ENCODE results near the gene SLC2A6.

The SLC2A6 gene

DNA sequence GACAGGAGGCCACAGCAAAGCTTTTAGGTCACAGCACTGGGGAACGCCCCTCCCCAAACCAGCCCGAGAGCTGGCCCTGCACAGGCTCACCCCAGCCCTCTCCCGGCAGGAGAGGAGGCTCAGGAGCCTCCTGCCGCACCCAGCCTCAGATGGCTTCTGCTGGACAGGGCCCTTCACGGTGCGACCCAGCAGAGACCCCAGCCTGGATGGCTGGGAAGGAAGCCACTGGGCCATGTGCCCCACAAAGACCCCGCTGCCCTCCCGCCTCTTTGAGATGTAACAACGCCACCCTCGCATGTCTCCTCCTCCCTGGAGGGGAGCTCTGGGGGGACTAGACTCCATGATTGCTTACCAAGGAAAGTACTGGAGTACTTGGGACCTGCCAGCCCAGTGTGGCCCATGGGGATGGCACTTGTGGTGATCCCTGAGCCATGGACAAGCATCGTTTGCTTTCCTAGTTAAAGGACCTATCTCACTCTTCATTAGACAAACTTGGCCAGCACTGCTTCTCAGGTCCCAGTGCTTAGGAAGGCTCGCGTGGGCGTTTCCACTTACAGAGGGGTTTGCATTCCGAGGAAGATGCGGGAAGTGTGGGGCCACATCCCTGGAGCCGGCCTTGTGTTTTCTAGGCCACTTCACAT lies 36.8 kb upstream of the SLC2A6 start:
- DNase-seq (ENCODE audit: low read depth) = no peak

DNA sequence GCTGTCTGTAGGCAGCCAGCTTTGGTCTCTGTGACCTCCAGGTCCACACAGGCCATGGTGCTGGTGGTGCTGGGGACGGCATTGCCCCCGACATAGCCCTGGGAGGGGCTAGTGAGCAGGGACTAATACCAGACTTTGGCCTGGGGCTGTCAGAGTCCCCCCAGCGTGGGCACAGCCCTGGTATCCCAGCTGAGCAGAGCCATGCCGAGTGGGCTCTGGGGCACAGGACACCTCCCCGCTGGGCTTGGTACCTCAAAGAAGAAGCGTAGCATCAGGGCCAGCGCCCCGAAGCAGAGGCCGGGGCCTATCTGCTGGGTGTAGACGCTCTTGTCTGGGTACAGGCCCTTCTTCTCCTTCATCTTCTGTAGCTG lies 36.3 kb upstream of the SLC2A6 start:
- no peak for DNase-seq (ENCODE audit: low read depth)

- DNase-seq (ENCODE audit: low read depth) = no peak
These were observed 35.8 kb upstream of the SLC2A6 start for GRCh38 chr9:133514460-133515239.

DNA sequence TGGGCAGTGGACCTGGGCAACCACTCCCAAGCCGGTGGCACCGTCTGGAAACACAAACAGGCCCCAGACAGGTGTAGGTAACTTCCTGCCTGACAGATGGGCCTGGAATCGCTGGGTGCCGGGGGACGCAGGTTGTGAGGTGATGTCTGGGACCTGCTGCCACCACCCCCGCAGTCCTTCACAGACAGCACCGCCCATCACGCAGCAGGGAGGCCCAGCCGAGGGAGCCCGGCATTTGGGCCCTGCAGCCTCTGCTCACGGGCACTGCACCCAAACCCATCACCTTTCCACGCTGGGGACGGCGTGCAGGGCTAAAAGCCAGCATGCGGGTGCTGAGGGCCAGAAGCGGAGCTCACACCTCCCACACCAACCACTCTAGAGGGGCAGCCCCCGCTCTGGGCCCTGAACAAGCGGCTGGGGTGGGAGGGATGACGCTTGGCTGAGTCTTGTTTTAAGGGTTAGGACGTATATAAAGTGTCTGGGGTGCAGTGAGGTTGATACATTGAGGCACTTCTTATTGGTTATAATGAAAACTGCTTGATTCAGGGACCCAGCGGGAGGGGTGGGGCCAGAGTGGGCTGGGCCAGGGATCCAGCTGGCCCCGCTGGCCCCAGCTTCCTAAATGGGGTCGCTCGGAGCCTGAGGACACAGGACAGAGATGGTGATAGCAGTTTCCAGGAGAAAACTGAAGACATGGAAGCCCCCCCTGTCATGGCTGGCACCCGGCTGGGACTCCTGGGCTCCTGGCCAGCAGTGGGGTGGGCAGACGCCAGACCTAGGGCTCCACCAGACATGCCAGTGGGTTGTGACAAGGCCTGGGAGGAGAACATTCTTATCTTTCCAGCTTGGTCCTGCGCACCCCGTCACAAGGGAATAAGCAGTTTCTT lies 34.6 kb upstream of the SLC2A6 start:
- no peak for DNase-seq (ENCODE audit: low read depth)

DNA sequence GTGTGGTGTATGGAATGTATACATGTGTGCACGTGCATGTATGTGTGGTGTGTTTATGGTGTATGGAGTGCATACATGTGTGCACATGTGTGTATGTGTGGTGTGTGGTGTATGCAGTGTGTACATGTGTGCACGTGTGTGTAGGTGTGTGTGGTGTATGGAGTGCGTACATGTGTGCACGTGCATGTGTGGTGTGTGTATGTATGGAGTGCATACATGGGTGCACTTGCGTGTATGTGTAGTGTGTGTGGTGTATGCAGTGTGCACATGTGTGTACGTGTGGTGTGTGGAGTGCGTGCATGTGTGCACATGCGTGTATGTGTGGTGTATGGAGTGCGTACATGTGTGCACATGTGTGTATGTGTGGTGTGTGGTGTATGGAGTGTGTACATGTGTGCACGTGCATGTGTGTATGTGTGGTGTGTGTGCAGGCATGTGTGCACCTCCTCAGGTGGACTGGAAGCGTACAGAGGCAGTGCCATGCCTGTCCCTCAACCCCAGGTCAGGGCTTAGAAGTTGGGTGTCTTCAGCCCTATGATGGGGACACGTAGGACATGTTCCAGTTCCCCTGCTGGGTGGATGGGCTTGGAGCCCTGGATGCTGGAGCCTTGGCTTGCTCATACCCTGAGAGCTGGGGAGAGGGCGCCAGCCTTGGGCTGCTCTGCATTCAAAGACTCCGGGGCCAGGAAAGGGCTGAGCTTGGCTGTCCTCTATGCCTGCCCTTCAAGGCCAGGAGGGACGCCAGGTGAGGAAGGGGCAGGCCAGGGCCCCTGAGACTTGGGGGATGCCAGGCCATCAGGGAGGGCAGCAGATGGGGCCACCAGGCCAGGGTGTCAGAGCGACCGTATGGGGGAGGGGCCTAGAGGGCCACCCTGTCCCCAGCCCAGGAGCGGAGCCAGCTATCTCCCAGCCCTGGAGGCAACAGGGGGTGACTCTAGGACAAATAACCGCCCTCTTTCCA lies 33.6 kb upstream of the SLC2A6 start:
- no peak for DNase-seq (ENCODE audit: low read depth)

DNA sequence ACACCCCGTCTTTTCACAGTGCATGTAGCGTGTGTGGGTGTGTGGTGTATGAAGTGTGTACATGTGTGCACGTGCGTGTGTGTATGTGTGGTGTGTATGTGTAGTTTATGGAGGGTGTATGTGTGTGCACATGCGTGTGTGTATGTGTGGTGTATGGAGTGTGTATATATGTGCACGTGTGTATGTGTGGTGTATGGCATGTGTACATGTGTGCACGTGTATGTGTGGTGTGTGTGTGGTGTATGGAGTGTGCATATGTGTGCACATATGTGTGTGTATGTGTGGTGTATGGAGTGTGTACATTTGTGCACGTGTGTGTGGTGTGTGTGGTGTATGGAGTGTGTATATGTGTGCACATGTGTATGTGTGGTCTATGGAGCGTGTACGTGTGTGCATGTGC lies 32.7 kb upstream of the SLC2A6 start:
- no peak for DNase-seq (ENCODE audit: low read depth)

DNA sequence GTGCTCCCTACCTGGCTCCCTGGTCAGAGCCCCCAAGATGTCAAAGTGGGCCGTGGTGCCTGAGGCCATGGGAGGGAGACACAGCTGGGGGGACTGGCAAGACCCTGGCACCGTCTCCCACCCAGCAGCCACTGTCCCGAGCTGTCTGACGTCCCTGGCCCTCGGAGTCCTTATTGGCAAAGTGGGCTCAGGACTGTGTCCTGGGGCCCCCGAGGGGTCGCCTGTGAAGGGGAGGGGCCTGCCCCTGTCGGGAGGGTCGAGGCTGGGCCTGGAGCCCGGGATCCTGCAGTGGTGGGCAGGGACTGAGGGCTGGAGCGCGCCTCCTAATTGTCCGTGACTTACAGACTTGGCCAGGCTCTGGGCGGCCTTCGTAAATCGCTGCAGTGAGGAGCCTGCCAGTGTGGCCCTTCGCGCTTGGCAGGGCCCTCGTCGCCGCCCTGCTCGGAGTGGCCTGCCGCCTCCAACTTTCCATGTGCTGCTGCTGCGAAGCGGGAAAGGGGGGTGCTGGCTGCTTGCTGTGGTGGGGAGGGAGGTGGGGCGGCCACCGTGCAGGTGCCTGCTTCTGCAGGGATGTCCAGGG lies 32.1 kb upstream of the SLC2A6 start:
- DNase-seq (ENCODE audit: low read depth) = no peak

DNA sequence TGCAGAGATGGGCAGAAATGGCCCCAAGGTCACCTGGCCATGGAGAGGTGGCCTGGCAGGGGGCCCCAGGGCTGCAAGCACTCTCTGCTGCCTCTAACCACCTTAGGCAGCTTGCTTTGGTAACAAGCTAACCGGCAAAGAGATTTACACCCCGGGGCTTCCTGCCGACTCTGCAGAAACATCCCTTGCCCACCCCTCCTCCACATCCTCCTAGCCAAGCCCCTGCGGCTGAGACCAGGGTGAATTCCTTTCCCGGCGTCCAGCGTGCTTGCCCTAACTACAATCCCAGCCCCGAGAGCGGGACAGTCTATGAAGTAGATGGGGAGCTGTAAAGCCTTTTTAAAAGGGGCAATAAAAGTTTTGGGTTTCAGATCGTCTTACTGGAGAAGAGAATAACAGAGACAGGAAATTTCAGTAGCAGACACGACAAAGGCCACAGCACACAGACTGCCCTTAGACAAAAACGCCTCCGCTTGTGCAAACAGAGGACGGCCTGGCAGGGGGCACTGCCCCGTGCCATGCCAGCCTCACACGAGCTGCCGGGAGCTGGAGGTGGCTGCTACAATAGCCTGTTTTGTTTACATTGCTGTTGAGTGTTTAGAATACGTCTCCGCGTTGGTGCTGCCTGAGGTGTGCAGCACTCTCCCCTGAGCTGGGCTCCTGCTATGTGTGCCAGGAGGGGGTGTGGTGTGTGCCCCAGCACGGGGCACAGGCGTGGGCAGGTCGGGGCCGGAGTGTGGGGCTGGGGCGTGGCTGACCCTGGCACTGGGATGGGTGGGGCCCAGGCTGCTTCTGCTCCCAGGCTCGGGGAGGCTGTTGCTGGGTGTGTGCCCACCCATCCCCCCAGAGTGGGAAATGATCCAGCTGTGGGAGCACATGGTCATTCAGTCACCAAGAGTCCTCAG lies 30.5 kb upstream of the SLC2A6 start:
- peak; percentile 58 for DNase-seq (ENCODE audit: low read depth)

GRCh38 chr9:133508046-133508445 lies 29.1 kb upstream of the SLC2A6 start:
- no peak for DNase-seq (ENCODE audit: low read depth)

GRCh38 chr9:133507246-133507965 lies 28.5 kb upstream of the SLC2A6 start:
- DNase-seq (ENCODE audit: low read depth) = no peak

DNA sequence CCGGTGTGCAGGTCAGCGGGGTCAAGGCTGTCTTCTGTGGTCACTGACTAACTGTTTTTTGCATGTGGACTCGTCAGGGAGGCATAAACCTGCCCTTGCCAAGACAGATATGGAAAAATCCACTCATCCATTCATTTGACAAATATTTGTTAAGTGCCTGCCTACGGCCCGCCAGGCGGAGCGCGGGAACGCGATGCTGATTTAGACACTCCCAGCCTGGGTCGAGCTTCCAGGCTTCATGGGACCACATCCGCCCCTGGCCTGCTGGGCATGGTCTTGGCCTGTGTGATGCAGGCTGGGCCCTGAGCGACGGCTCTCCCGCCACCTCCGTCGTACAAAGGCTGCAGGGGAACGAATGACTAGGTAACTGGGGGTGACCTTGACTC lies 27.7 kb upstream of the SLC2A6 start:
- DNase-seq (ENCODE audit: low read depth) = peak; percentile 85

GRCh38 chr9:133505901-133506652 lies 27.2 kb upstream of the SLC2A6 start:
- DNase-seq (ENCODE audit: low read depth) = peak; percentile 10

- peak; percentile 28 for DNase-seq (ENCODE audit: low read depth)
These were observed 26.4 kb upstream of the SLC2A6 start for GRCh38 chr9:133505186-133505830.

GRCh38 chr9:133502112-133502511 lies 23.2 kb upstream of the SLC2A6 start:
- DNase-seq (ENCODE audit: low read depth) = no peak

DNA sequence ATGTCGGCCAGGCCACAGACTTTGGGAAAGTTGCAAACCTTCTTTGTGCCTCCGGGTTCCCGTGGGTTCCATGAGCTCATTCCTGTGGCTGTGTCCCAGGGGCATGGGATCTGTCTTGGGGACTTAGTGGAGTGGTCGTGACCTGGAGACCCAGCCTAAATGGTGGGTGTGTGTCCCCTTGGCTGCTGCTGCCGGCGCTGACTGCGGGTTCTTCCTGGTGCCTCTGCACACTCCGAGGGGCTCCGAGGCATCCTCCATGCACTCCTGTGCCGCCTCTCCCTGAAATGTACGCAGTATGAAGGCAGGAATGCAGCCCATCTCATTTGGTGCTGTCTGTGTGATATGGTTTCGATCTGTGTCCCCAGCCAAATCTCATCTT lies 21.0 kb upstream of the SLC2A6 start:
- DNase-seq (ENCODE audit: low read depth) = no peak

- DNase-seq (ENCODE audit: low read depth) = no peak
These were observed 20.4 kb upstream of the SLC2A6 start for GRCh38 chr9:133499132-133499891.

Measured in EH (cell line).